ENCODE data around the gene CFAP74.

CFAP74 gene

DNA sequence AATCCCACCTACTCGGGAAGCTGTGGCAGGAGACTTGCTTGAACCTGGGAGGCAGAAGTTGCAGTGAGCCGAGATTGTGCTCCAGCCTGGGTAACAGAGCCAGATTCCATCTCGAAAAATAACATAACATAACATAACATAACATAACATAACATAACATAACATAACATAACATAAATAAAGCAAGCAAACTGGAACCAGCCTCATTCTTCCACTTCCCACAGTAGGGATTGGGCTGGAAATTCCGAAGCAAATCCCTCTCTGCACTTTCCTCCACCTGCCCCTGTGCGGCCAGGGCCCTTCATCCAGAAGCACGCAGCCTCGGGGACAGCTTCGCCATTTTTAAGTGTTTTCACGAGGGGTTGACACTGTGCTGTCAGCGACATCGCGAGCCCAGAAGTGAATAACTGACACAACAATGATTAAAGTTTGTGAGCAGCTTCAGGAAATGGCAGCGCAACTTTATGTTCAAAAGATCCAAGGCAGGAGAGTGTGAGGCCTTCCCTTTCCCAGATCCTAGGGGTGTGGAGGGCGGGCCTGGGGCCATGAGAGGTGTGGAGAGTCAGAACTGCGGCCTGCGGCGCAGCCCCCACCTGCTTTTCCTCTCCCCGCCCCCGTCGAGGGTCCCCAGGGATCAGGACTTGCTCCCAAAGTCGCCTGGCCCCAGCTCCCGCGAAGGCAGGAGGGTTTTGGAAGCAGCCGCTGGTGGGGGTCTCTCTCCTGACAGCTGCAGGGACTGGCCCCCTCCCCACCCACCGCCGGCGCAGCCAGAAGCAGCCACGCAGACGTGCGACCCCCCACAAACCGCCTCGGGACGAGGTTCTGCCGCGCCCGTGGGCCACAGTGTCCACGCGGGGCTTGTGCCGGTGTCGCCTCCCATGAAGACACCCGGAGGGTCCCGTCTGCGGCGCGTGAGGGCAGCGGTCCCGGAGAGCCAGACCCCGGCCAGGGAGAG lies 14.9 kb upstream of the CFAP74 start:
- no peak for DNase-seq

DNA sequence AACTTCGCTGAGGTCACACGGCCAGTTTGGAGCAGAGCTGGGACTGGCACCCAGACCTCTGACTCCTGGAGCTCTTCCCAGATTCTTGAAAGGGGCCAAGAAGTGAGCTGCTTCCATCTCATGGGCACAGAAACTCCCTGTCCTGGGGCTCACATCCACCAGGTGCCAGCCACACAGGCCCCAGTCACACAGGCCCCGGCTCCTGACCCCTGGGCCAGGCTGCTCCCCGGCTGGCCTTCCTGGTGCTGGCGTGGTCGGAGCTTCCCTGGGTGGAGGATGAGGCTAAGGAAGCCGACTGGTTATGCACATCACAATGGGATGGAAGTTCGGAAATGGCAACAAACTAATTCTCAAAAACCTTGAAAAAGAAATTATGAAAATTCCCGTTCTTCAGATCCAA lies 12.5 kb upstream of the CFAP74 start:
- no peak for DNase-seq

DNA sequence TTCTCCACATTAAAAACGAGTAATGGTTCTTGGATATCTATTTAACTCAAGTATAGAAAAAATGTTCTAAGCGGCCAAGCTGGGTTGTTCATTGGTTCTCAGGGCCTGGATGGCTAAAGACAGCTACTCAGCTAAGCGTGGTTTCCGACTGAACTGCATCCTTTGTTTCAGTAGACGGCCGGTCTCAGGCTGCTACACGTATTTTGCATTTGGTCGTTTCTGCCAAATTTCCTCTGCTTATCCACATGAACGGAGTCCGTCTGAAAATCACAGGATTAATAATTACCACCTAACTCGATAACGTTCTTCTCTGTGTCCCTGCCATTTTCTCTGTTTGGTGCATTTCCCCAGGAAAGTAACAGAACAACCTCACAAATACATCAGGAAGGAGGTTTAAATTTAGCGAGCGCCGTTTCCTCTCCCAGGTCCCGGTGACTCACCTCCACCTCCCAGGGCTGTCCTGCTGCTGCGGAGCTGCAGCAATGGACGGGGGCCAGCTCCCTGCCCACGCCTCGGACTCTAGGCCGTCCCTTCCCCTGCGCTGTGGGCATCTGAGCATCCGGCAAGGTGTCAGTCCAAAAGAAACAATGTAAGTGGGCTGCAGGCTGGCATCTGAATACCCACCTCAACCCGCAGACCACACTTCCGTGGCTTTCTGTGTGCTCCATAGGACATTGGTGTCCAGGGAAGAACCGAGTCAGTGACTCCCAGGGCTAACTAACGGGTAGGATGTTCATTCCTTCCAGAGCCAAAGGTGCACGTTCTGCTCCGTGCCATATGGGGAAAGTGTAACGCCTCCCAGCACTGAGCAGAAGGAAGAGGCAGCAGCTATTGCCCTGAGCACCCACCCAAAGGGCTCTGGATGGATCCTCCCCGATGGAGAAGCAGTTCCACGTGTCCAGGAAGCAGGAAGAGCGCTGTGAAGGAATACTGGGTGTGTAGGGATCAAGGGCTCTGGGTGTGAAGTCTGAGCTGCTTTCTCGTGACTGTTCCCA lies 11.5 kb upstream of the CFAP74 start:
- no peak for DNase-seq

DNA sequence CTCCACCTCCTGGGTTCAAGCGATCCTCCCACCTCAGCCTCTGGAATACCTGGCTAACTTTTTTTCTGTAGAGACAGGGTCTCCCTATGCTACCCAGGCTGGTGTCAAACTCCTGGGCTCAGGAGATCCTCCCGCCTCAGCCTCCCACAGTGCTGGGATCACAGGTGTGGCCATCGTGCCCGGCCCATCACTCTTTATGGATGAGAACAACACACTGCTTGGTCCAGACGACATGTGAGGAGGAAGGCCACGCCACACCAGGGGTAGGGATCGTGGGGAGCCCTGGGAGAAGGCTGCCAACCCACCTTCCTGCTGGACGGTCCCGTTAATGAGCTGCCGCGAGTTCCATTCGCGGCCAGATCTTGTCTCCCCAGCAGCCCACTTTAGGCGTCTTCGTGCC lies 10.6 kb upstream of the CFAP74 start:
- DNase-seq, result no peak

DNA sequence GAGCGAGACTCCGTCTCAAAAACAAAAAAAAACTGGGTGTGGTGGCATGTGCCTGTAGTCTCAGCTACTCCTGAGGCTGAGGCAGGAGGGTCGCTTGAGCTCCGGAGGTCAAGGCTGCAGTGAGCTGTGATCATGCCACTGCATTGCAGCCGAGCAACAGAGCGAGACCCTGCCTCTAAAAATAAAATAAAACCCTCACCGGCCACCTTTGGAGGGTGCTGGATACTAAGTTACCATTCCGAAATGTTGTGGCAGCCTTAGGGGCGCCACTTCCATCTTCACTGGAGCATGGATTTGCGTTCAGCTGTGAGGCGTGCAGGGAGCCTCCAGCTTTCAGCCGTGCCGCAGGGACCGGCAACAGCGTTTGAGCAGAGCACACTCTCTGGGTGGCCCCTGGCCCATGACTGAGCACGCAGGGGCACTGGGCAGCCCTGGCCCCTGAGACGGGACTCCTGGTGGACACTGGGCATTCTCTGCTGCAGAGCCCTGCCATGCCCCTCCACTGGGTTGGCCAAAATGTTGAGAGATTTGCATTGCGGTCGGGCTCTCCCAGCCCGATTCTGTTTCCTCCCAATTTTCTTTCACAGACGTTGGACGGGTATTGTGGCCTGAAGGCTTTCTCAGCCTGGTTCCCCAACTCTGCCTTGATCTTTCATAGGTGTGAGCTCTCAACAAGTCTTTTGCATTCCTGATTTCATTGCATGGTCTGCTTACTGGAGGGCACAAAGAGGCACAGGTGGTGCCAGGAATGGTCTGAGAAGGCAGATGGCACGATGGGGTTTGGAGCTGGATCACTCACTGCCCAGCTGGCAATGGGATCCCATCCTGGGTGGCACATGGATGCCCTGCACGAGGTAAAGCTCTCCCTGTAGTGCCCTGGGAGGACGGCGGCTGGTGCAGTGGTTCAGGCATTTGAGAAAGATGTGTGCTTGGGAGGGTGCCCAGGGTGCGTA lies 5.8 kb upstream of the CFAP74 start:
- DNase-seq, result no peak

DNA sequence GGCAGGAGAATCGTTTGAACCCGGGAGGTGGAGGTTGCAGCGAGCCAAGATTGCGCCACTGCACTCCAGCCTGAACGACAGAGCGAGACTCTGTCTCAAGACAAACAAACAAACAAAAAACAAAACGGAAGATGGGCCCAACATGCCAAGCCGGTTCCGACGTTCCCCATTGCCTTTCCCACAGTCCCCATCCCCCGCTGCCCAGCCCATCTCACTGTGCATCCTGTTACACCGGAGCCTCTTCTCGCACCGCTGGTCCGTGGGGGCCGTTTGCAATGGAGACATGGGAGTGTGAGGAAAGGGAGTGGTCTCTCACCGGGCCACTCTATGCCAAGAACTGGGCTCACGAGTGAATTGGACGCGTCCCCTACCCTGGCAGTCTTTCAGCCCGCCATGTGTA lies 1.3 kb upstream of the CFAP74 start:
- no peak for DNase-seq

DNA sequence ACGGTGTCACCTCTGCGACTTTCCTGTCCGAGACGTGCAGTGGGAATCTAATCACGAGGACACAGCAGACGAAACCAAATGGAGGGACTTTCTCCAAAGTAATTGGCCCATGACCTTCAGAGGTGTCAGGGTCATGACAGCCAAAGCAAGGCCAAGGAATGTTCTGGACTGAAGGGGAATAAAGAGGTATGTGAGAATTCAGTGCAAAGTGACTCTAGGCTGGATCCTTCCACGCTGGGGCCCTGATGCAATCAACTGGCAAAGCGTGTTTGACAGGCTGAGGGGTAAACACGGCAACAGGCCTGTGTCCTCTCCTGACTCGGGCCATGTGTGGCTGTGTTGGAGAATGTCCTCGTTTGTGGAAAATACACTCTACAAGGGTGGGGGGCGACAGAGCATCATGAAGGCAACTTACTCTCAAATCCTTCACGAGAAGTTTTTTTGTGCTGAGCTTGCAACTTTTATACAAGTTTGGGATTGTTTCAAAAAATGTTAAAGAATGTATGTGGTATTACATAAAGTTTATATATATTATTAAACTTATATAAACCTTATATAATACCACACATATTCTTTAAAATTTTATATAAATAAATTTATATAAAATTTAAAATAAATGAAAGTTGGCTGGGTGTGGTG lies 1.7 kb downstream of the CFAP74 start:
- no peak for DNase-seq

DNA sequence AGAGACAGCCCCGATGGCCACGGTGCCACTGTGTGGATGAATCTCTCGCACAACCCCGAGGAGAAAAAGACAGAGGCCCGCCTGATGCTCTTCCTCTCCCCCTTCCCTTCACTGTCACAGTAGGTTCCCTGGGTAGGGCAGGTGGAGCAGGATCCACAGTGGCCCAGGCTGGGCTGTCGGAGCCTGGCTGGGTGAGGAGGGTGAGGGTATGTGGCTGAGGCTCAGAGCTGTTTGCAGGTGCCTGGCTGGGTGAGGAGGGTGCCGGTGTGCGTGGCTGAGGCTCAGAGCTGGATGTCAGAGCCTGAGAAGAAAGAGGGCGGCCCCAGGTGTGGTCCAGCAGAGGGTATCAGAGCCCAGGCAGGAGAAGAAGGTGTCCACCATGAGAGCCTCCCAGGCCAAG lies 2.7 kb downstream of the CFAP74 start:
- DNase-seq, result no peak

DNA sequence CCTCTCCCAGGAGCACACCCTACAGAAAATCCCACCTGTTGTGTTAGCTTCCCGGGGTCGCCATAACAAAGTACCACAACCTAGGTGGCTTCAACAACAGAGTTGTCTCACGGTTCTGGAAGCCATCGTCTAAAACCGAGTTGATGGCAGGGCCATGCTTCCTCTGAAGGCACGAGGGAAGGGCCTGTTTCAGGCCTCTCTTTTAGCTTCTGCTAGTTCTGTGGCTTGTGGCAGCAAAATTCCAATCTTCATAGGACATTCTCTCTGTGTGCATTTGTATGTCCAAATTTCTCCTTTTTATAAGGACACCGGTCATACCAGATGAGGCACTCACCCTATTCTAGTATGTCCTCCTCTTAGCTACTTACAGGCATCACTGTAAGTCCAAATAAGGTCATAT lies 3.2 kb downstream of the CFAP74 start:
- DNase-seq, result no peak

DNA sequence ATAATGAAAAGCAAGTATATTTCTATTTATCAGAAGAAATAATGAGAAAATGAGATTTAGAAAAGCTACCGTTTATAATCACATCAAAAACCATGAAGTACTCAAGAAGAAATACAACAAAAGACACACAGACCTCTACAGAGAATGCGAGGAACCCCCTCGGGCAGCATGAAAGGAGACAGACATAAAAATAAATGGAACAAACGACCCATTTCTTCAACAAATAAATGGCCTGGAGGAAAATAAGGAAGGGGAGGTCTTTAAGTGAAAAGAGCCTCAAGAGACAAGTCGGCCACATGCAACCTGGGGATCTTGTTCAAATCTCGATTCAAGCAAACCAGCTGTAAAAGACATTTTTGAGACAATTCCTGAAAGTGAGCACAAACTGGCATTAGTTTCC lies 6.0 kb downstream of the CFAP74 start:
- DNase-seq, result no peak

DNA sequence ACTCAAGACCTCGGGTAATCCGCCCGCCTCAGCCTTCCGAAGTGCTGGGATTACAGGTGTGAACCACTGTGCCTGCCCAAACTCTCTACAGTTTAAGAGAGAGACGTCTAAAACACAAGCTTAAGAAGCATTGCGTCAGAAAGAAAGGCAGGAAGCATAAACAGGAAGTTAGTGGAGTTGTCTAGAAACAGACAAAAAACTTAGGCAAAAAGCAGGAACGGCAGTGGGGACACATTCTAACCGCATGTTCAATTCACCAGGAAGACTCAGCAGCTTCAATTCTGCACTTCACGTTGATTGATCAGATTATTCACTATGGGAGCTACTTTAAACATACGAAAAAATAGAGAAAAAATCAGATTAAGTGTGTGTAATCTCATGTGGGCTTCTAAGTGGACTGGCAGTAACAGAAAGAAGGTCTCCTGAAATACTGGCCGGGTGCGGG lies 7.4 kb downstream of the CFAP74 start:
- no peak for DNase-seq

DNA sequence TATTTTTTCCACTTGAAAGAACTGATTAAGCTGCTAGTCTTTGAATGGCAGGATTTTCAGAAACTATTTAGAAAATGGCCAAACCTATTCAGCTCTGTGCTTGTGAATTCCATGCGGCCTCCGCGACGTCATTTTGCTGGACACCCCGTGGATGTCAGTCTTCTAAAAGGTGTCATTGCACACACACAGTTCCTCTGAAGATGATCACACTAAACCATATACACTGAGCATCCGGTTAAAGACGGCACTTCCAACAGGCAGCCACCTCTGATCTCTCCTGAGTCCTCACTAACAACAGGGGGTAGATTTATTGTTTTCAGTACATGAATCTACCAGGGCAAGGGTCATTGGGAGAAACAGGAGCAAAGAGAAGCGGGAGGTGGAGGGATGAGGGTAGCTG lies 9.1 kb downstream of the CFAP74 start:
- DNase-seq, result no peak

DNA sequence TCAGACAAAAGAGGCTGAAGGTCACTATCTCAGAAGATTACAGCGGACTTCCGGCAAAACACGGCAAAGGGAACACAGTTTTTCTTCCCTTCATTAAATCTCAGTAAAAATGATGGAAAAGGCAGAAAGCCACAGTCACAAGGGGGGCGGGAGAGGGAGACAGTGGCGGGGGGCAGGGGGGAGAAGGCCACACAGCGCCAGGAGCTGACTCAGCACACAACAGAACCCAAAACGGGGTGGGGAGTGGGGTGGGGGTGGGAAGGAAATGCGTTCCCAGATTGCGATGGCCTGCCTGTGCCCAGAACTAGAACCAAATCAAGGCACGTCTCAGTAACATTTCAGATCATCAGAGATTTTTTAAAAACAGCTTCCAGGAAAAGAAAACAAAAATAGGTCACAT lies 13.4 kb downstream of the CFAP74 start:
- no peak for DNase-seq

DNA sequence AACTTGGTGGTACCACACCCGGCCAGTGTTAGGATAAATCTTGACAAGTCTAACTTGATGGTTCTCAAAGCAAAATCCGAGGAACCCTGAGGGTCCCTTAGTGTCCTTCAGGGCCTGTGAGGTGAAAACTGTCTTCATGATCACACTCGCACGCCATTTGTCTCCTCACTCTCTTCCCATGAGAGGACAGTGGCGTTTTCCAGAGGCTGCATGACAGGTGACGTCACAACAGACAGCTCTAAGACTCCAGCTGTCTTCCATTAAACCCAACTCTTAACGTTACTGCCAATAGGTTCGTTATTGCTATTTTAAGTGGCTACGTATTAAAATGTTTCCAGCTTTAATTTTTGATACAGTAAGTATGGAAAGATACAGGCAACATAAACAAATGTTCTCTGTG lies 13.8 kb downstream of the CFAP74 start:
- DNase-seq, result no peak

DNA sequence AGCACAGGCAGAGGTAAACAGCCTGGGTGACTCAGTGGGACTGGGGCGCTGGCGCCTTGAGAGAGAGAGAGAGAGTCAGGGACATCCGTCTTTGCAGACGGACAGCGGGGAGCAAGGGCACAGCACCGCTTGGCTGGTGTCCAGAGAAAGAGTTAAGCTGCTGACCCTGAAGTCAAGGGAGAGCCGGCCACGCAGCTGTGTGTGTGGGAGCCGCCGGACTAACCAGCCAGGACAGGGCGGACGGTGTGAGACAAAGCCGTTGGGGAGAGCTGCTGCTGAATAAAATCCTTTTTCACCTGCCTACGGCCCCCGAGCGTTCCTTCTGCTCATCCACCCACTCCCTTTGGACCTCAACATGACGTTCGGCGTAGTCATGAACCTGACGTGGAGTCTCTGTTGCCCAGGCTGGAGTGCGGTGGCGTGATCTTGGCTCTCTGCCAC lies 14.5 kb downstream of the CFAP74 start:
- no peak for DNase-seq

DNA sequence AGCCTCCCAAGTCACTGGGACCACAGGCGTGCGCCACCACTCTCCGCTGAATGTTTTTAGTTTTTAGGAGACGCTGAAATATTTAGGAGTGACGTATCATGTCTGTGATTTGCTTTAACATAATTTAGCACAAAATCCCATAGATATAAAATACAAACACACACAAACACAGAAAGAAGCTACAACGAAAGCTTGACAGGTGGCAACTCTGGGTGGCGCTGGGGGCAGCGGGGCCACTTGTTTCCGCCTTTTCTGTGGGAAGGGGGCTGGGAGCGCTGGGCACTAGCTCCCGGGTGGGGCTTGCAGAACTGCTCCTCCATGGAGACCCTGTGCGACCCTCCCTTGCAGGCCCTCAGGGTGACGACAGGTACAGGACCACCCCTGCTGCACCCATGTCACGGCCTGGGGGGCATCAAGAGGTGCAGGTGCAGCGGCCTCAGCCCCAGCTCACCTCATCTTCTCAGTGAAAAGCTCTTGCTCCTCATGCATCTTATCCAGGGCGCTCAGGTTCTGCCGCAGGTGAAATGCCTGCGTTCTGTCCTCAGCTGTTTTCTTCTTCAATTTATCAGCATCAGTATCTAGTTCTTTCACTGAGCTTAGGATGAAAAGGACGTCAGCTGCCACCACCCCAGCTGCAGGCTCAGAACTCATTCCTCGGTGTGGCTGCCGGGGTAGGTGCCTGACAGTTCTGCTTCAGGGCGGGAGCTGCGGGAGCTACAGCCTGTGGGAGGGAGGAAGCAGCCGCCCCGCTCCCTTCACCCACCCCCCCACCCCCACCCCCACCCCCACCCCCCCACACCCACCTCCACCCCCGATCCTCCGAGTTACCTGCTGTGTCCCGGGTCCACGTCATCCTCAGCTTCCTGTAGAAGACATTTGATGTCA lies 15.3 kb downstream of the CFAP74 start:
- peak in 1 of 2 experiments; percentile 12 for DNase-seq

DNA sequence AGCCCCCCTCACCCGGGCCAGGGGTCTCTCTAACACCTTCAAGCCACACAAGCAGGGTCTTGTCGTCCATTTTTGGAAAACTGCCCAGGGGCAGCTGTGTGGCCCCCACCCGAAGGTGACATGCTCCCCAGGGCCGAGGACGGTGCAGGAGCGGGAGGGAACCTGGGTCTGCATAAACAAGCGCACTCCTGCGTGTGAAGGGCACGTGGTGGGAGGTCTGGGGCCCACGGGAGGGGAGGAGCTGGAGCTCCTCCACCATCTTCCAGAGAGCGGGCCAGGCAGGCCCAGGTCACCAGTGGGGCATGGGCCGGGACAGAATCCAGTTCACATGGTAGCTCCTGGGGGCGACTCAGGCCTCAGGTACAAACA lies 16.5 kb downstream of the CFAP74 start:
- no peak for DNase-seq

DNA sequence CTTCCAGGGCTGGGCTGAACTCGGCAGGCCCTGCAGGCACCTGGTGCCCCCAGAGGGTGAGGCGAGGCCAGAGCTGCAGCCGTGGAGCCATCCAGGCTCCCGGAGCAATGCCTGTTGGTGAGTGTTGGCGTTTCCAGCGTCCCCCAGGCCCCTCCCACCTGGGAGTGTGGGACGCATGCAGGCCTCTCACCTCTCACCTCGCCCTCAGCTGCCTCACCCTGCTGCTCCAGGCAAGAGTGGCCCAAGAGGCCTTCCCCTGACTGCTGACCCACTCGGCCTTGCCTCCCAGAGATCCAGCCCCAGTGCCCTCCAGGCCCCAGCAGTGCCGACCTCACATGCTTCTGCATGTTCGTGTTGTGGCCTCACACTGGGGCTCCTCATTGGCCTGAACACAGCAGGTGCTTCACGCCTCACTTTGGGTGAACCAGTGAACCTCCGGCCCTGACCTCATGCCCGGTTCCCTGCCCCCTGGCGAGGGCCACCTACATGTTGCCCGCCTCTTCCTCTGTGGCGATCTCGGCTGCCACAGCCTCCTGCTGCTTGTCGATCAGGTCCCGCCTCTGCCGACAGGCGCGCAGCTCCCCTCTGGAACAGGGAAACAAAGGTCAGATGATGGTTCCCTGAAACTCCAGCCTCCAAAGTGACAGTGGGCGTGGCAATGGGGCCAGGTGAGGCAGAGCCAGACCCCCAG lies 17.0 kb downstream of the CFAP74 start:
- DNase-seq, result no peak

DNA sequence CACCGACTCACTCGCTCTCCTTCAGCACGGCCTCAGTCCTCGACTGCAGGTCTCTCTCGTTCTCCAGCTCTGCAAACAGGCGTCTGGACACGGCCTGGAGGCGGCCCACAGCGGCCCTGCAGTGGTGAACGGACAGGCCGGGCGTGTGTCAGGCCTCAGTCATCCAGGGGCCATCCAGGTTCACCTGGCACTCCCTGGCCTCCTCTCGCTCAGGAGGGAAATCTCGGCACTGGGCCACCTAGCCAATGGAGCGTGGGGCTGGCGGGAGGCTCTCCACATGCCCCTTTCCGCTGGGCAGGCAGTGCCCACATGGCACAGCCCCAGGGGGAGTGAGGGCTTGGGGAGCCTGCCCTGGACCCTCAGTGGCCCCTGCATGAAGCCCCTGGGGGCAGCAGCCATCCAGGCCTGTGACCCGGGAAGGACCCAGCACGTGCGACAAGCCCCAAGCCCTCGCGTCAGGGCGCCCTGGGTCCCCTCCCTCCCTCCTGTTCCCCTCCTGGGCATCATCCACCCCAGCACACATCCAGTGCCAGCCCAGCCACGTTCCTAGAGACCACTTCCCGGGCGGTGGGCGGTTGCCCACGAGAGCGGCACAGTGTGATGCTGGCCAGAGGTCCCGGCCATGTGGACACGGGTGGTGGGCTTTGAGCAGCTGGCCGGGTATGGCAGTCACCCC lies 18.1 kb downstream of the CFAP74 start:
- no peak for DNase-seq
